HepG2 (cell line): ENCODE measurements around the gene ARL8A. TPM values are rescaled to one million over a fixed set of nuclear protein-coding genes. Genes with fewer than 3 reads are reported as not detected.
A peak's percentile ranks its signal among the peaks of the same experiment; 100 is the strongest.

Source experiments
- ARNT ChIP-seq: fragments of 450-650 bp; IDR thresholded peaks from 2 replicates; pipeline ENCODE4 v1.6.1; 2017
- ATF7 ChIP-seq, 2 experiments: fragments of 450-650 bp in 1 of 2; sonication (generic) in 1 of 2; formaldehyde crosslinking in 1 of 2; IDR thresholded peaks; 2 replicates each; pipeline versions ENCODE4 v1.4.0 to v1.6.1; 2016 to 2020; ENCODE audit warnings: antibody characterized with exemption in 1 of 2, mild to moderate bottlenecking in 1 of 2, missing genetic modification reagents in 1 of 2
- BRCA1 ChIP-seq: sonication (generic); formaldehyde crosslinking; IDR thresholded peaks from 2 replicates; pipeline ENCODE4 v1.4.0; 2020; ENCODE audit warnings: missing genetic modification reagents
- CAMTA2 ChIP-seq: sonication (generic); formaldehyde crosslinking; IDR thresholded peaks from 2 replicates; pipeline ENCODE4 v1.4.0; 2020; ENCODE audit warnings: mild to moderate bottlenecking, missing genetic modification reagents, borderline replicate concordance
- CCDC6 ChIP-seq: sonication (generic); formaldehyde crosslinking; IDR thresholded peaks from 2 replicates; pipeline ENCODE4 v1.8.1; 2022; ENCODE audit warnings: mild to moderate bottlenecking, missing genetic modification reagents, moderate library complexity
- FOXK1 ChIP-seq: sonication (generic); formaldehyde crosslinking; IDR thresholded peaks from 2 replicates; pipeline ENCODE4 v1.4.0; 2020; ENCODE audit warnings: low read depth, missing genetic modification reagents, borderline replicate concordance
- HMG20A ChIP-seq: IDR thresholded peaks from 2 replicates; pipeline ENCODE4 v1.6.1; 2016; ENCODE audit warnings: borderline replicate concordance
- HOXA5 ChIP-seq: sonication (generic); formaldehyde crosslinking; IDR thresholded peaks from 2 replicates; pipeline ENCODE4 v1.4.0; 2020; ENCODE audit warnings: missing genetic modification reagents
- MED8 ChIP-seq: sonication (generic); formaldehyde crosslinking; IDR thresholded peaks from 2 replicates; pipeline ENCODE4 v1.8.1; 2023; ENCODE audit warnings: mild to moderate bottlenecking, missing genetic modification reagents; ENCODE audit not compliant: insufficient replicate concordance
- MIXL1 ChIP-seq: IDR thresholded peaks from 2 replicates; pipeline ENCODE4 v1.6.1; 2016
- NCOA2 ChIP-seq: sonication (generic); formaldehyde crosslinking; IDR thresholded peaks from 2 replicates; pipeline ENCODE4 v1.8.0; 2022; ENCODE audit warnings: inconsistent platforms
- NCOA5 ChIP-seq: sonication (generic); formaldehyde crosslinking; IDR thresholded peaks from 2 replicates; pipeline ENCODE4 v1.4.0; 2020; ENCODE audit warnings: missing genetic modification reagents
- NCOR1 ChIP-seq: fragments of 200-600 bp; sonication (generic); IDR thresholded peaks from 2 replicates; pipeline ENCODE4 v1.7.0; 2017; ENCODE audit warnings: antibody characterized with exemption, low read length, borderline replicate concordance
- PHF20 ChIP-seq: sonication (generic); formaldehyde crosslinking; IDR thresholded peaks from 2 replicates; pipeline ENCODE4 v1.5.0; 2020; ENCODE audit warnings: mild to moderate bottlenecking, missing genetic modification reagents
- RNF2 ChIP-seq: fragments of 450-650 bp; conservative IDR thresholded peaks from 2 replicates; pipeline ENCODE4 v1.6.1; 2016; ENCODE audit warnings: low read depth
- SRY ChIP-seq: sonication (generic); formaldehyde crosslinking; IDR thresholded peaks from 2 replicates; pipeline ENCODE4 v1.8.0; 2022; ENCODE audit warnings: mild to moderate bottlenecking, missing genetic modification reagents
- ZNF224 ChIP-seq: sonication (generic); formaldehyde crosslinking; IDR thresholded peaks from 2 replicates; pipeline ENCODE4 v1.5.0; 2020; ENCODE audit warnings: mild to moderate bottlenecking, missing genetic modification reagents
- ZNF333 ChIP-seq: sonication (generic); formaldehyde crosslinking; IDR thresholded peaks from 2 replicates; pipeline ENCODE4 v1.4.0; 2020; ENCODE audit warnings: mild to moderate bottlenecking, missing genetic modification reagents, borderline replicate concordance
- ZNF546 ChIP-seq: sonication (generic); formaldehyde crosslinking; conservative IDR thresholded peaks from 2 replicates; pipeline ENCODE4 v1.8.1; 2023; ENCODE audit warnings: mild to moderate bottlenecking, missing genetic modification reagents
- ZNF598 ChIP-seq: sonication (generic); formaldehyde crosslinking; IDR thresholded peaks from 2 replicates; pipeline ENCODE4 v1.5.1; 2020; ENCODE audit warnings: mild to moderate bottlenecking, missing genetic modification reagents, borderline replicate concordance
- ZNF770 ChIP-seq: sonication (generic); formaldehyde crosslinking; IDR thresholded peaks from 2 replicates; pipeline ENCODE4 v1.5.0; 2020; ENCODE audit warnings: mild to moderate bottlenecking, missing genetic modification reagents
- polyA plus RNA-seq, 8 experiments: library from polyadenylated mRNA; depleted of rRNA in 3 of 8; stranded (reverse) in 7 of 8; unstranded in 1 of 8; fragments of >200 nt; fragmentation: Illumina TruSeq in 4 of 8; extraction: Trizol in 4 of 8; gene quantifications; 2 replicates each; pipeline versions ENCODE4 v1.2.1 to v1.2.3, GENCODE V29; 2011 to 2016; ENCODE audit warnings: low read depth in 4 of 8, missing spikeins in 1 of 8, mixed read lengths in 1 of 8; ENCODE audit not compliant: insufficient read depth in 1 of 8
- total RNA-seq, 5 experiments: library from RNA; depleted of rRNA; stranded (reverse); fragments of >200 nt; fragmentation: Illumina TruSeq; extraction: Trizol; gene quantifications; 2 replicates each; pipeline ENCODE4 v1.2.3, GENCODE V29; 2016; ENCODE audit warnings: low read depth in 1 of 5
- TF ChIP-seq, protein P1 (sequence below): sonication (generic); formaldehyde crosslinking; IDR thresholded peaks from 2 replicates; pipeline ENCODE4 v1.4.0; 2020; ENCODE audit warnings: missing genetic modification reagents
- TF ChIP-seq, protein P2 (sequence below): sonication (generic); formaldehyde crosslinking; IDR thresholded peaks from 2 replicates; pipeline ENCODE4 v1.5.0; 2020; ENCODE audit warnings: missing genetic modification reagents
- TF ChIP-seq, protein P3 (sequence below): sonication (generic); formaldehyde crosslinking; IDR thresholded peaks from 2 replicates; pipeline ENCODE4 v1.4.0; 2020; ENCODE audit warnings: missing genetic modification reagents, low read depth, mild to moderate bottlenecking, borderline replicate concordance

ARL8A gene
- total and polyA plus RNA-seq, 2 of the 13 experiments (the other 11 are each of a cell fraction or from before 2014, with no cell fraction given): 2.7 to 23.4 TPM

DNA sequence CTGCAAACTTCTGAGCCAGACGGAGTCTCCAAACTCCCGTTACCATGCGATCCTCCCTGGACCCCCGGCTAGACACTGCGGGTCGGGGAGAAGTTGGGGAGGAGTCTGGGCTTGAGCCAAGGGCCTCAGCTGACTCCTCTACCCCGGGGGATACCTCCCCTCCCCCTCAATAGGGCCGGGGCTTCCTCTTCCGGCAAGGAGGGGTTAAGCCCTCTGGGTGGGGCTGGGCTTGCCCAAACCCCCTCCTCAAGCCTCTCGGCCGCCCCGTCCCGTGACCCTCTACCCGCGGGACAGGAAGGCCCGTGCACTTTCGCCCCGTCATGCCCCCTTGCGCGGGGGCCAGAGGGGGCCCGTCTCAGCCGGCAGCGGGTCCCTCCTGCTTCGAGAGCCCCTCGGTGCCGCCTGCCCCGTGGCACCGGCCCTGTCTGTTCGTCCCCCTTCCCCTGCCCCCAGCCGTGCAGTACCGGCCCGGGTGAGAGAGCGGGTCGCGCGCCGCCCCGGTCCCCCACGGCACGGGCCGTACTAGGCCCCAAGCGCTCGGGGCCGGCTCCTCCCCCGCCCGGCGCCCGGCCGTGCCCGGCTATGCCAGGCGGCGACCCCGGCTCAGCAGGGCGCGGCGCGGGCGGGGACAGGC, 652 bp downstream of the ARL8A start (continued):
- TF ChIP-seq ZNF546: no peak
- TF ChIP-seq CCDC6: no peak
- no peak for TF ChIP-seq SRY
- TF ChIP-seq NCOR1: no peak
- TF ChIP-seq RNF2: no peak
- TF ChIP-seq ZNF770 (CRISPR knock-in tag): no peak
- TF ChIP-seq ARNT: no peak
- TF ChIP-seq HMG20A (CRISPR knock-in tag): no peak
- TF ChIP-seq, protein P1, sequence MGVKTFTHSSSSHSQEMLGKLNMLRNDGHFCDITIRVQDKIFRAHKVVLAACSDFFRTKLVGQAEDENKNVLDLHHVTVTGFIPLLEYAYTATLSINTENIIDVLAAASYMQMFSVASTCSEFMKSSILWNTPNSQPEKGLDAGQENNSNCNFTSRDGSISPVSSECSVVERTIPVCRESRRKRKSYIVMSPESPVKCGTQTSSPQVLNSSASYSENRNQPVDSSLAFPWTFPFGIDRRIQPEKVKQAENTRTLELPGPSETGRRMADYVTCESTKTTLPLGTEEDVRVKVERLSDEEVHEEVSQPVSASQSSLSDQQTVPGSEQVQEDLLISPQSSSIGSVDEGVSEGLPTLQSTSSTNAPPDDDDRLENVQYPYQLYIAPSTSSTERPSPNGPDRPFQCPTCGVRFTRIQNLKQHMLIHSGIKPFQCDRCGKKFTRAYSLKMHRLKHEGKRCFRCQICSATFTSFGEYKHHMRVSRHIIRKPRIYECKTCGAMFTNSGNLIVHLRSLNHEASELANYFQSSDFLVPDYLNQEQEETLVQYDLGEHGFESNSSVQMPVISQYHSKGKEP: no peak
- TF ChIP-seq, protein P2, sequence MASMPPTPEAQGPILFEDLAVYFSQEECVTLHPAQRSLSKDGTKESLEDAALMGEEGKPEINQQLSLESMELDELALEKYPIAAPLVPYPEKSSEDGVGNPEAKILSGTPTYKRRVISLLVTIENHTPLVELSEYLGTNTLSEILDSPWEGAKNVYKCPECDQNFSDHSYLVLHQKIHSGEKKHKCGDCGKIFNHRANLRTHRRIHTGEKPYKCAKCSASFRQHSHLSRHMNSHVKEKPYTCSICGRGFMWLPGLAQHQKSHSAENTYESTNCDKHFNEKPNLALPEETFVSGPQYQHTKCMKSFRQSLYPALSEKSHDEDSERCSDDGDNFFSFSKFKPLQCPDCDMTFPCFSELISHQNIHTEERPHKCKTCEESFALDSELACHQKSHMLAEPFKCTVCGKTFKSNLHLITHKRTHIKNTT (CRISPR knock-in tag): no peak
- no peak for TF ChIP-seq NCOA5 (CRISPR knock-in tag)
- no peak for TF ChIP-seq FOXK1
- TF ChIP-seq BRCA1: no peak
- TF ChIP-seq MED8 (CRISPR knock-in tag): peak; percentile 23
- no peak for TF ChIP-seq MIXL1
- TF ChIP-seq PHF20 (CRISPR knock-in tag): 0 out of 2 replicates have a peak, but pooled peaks have one; percentile 20
- TF ChIP-seq, protein P3, sequence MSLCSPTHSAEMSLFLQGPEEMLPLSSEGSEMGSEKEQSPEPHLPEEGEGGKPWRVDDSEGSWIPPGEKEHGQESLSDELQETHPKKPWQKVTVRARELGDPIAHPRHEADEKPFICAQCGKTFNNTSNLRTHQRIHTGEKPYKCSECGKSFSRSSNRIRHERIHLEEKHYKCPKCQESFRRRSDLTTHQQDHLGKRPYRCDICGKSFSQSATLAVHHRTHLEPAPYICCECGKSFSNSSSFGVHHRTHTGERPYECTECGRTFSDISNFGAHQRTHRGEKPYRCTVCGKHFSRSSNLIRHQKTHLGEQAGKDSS (CRISPR knock-in tag): no peak
- TF ChIP-seq ZNF598 (CRISPR knock-in tag): no peak
- no peak for TF ChIP-seq ATF7 (IDR thresholded peaks at IDR 0.05)
- no peak for TF ChIP-seq ATF7 (CRISPR knock-in tag; IDR thresholded peaks at IDR 0.05)
- no peak for TF ChIP-seq NCOA2 (CRISPR knock-in tag)
- peak; percentile 36; the same call in 1 of the 2 replicates for TF ChIP-seq CAMTA2 (CRISPR knock-in tag)
- no peak for TF ChIP-seq ZNF333 (CRISPR knock-in tag)
- no peak for TF ChIP-seq ZNF224
- no peak for TF ChIP-seq HOXA5
